ENCODE results near the gene MRPL32. TPM values are rescaled to one million over a fixed set of nuclear protein-coding genes. Genes with fewer than 3 reads are reported as not detected.

MRPL32 gene
- total and polyA plus RNA-seq, 2 of the 13 experiments (the other 11 are each of a cell fraction or from before 2014, with no cell fraction given), result 39.0 to 81.2 TPM

DNA sequence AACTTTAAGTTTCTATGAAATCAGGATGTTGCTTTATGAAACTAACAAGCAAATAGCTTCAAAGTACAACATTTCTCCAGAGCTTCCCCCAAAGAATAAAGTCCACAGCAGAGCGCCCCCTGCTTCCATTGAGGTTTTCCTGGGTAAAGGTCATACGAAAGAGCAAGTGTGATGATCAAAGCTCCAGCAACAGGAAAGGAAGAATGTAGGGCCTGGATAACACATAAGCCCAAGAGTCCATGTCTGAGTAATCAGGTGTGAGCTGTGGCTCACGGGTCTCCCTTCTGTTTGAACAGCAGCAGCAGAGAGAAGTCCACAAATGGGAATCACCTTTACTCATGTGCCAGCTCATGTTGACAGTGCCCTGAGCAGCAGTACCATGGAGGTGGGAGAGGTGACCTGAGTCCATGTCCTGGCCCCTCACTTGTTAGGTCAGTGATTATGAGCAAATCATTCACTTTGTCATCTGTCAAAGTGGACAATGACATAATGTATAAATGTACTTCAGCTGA lies 50.5 kb downstream of the MRPL32 start (continued):
- 0 out of 2 replicates have a peak, but pooled peaks have one; percentile 61 for TF ChIP-seq HIVEP1 (CRISPR knock-in tag; IDR thresholded peaks at IDR 0.05)
- TF ChIP-seq, protein P1, sequence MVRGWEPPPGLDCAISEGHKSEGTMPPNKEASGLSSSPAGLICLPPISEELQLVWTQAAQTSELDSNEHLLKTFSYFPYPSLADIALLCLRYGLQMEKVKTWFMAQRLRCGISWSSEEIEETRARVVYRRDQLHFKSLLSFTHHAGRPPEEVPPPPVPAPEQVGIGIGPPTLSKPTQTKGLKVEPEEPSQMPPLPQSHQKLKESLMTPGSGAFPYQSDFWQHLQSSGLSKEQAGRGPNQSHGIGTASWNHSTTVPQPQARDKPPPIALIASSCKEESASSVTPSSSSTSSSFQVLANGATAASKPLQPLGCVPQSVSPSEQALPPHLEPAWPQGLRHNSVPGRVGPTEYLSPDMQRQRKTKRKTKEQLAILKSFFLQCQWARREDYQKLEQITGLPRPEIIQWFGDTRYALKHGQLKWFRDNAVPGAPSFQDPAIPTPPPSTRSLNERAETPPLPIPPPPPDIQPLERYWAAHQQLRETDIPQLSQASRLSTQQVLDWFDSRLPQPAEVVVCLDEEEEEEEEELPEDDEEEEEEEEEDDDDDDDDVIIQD (CRISPR knock-in tag; IDR thresholded peaks at IDR 0.05; ENCODE audit: low read depth), result peak; percentile 52; the same call in 1 of the 2 replicates
- TF ChIP-seq ZNF12 (CRISPR knock-in tag; IDR thresholded peaks at IDR 0.05), result no peak
- no peak for TF ChIP-seq ZBTB3 (CRISPR knock-in tag; IDR thresholded peaks at IDR 0.05; ENCODE audit: borderline replicate concordance, low read depth)
- TF ChIP-seq ZNF143 (CRISPR knock-in tag; IDR thresholded peaks at IDR 0.05), result no peak
- no peak for TF ChIP-seq ZNF615 (CRISPR knock-in tag; IDR thresholded peaks at IDR 0.05; ENCODE audit: borderline replicate concordance)
- TF ChIP-seq PCBP1 (IDR thresholded peaks at IDR 0.05; ENCODE audit: borderline replicate concordance, low read depth, low read length), result no peak
- no peak for TF ChIP-seq ZNF724P (CRISPR knock-in tag; IDR thresholded peaks at IDR 0.05; ENCODE audit: borderline replicate concordance)
- TF ChIP-seq ZNF644 (CRISPR knock-in tag; IDR thresholded peaks at IDR 0.05; ENCODE audit: low read depth), result peak; percentile 83; the same call in 1 of the 2 replicates
- no peak for TF ChIP-seq MTF2 (CRISPR knock-in tag; IDR thresholded peaks at IDR 0.05; ENCODE audit: borderline replicate concordance)
- peak; percentile 96 for TF ChIP-seq PPARG (CRISPR knock-in tag; conservative IDR thresholded peaks at IDR 0.05)
- TF ChIP-seq ELF1 (CRISPR knock-in tag; IDR thresholded peaks at IDR 0.05), result no peak
- TF ChIP-seq CEBPG (CRISPR knock-in tag; IDR thresholded peaks at IDR 0.05), result no peak
- TF ChIP-seq, protein P2, sequence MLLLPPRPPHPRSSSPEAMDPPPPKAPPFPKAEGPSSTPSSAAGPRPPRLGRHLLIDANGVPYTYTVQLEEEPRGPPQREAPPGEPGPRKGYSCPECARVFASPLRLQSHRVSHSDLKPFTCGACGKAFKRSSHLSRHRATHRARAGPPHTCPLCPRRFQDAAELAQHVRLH (CRISPR knock-in tag; IDR thresholded peaks at IDR 0.05; ENCODE audit: borderline replicate concordance, low read depth), result peak; percentile 74; the same call in 1 of the 2 replicates
- no peak for TF ChIP-seq MYPOP (CRISPR knock-in tag; IDR thresholded peaks at IDR 0.05)
- 0 out of 2 replicates have a peak, but pooled peaks have one; percentile 27 for TF ChIP-seq ZBTB7B (CRISPR knock-in tag; IDR thresholded peaks at IDR 0.05)
- TF ChIP-seq IRF2 (CRISPR knock-in tag; IDR thresholded peaks at IDR 0.05), result peak; percentile 48
- TF ChIP-seq GABPA (IDR thresholded peaks at IDR 0.05; ENCODE audit: low read depth, low read length), result no peak
- peak; percentile 67 for TF ChIP-seq GABPA (CRISPR knock-in tag; IDR thresholded peaks at IDR 0.05; ENCODE audit: low read depth)
- TF ChIP-seq RORA (CRISPR knock-in tag; IDR thresholded peaks at IDR 0.05), result no peak
- TF ChIP-seq, protein P3, sequence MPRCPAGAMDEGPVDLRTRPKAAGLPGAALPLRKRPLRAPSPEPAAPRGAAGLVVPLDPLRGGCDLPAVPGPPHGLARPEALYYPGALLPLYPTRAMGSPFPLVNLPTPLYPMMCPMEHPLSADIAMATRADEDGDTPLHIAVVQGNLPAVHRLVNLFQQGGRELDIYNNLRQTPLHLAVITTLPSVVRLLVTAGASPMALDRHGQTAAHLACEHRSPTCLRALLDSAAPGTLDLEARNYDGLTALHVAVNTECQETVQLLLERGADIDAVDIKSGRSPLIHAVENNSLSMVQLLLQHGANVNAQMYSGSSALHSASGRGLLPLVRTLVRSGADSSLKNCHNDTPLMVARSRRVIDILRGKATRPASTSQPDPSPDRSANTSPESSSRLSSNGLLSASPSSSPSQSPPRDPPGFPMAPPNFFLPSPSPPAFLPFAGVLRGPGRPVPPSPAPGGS (CRISPR knock-in tag; IDR thresholded peaks at IDR 0.05), result no peak
- no peak for TF ChIP-seq ZNF552 (CRISPR knock-in tag; IDR thresholded peaks at IDR 0.05; ENCODE audit: borderline replicate concordance)
- TF ChIP-seq SP5 (CRISPR knock-in tag; IDR thresholded peaks at IDR 0.05; ENCODE audit: borderline replicate concordance, low read depth), result no peak
- TF ChIP-seq ETV5 (CRISPR knock-in tag; IDR thresholded peaks at IDR 0.05; ENCODE audit: borderline replicate concordance), result peak; percentile 79
- no peak for TF ChIP-seq MED13 (CRISPR knock-in tag; IDR thresholded peaks at IDR 0.05)
- no peak for TF ChIP-seq ZNF432 (CRISPR knock-in tag; IDR thresholded peaks at IDR 0.05; ENCODE audit: borderline replicate concordance)
- no peak for TF ChIP-seq ZSCAN22 (CRISPR knock-in tag; IDR thresholded peaks at IDR 0.05)
- TF ChIP-seq RFX3 (CRISPR knock-in tag; IDR thresholded peaks at IDR 0.05), result no peak
- no peak for TF ChIP-seq SALL2 (CRISPR knock-in tag; IDR thresholded peaks at IDR 0.05)
